ENCODE data around the gene ACTMAP. TPM values are rescaled to one million over a fixed set of nuclear protein-coding genes. Genes with fewer than 3 reads are reported as not detected.

The ACTMAP gene
- total and polyA plus RNA-seq, 2 experiments from 2014 or later, result 9.6 to 30.4 TPM

DNA sequence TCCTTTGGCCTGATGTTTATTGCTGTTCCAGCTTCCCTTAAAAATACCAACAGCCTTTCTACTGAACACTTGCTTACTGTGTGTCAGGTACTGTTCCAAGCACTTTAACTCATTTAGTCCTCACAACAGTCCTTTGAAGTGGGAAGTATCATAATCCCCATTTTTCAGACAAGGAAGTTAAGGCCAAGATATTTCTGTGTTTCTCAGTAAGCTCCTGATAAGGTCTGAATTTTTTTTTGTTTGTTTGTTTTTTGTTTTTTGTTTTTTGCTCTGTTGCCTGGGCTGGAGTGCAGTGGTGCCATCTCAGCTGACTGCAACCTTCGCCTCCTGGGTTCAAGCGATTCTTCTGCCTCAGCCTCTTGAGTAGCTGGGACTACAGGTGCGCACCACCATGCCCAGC lies 8.2 kb upstream of the ACTMAP start:
- Histone ChIP-seq H3K9me3 (ENCODE audit: low read depth) (no peaks in the 10 kb centered on the region), H3K4me1 (ENCODE audit: low read depth) (no peaks in the 10 kb centered on the region), H3K27ac (no peak overlapping the region), H3K27me3 (no peaks in the 10 kb centered on the region), H3K4me3 (no peak overlapping the region), H3K36me3 (peaks cover 45% of the 10 kb centered on the region)
- no peak for DNase-seq (ENCODE audit: low read depth in 1 of 2, low spot score in 1 of 2)
- TF ChIP-seq, protein P1, sequence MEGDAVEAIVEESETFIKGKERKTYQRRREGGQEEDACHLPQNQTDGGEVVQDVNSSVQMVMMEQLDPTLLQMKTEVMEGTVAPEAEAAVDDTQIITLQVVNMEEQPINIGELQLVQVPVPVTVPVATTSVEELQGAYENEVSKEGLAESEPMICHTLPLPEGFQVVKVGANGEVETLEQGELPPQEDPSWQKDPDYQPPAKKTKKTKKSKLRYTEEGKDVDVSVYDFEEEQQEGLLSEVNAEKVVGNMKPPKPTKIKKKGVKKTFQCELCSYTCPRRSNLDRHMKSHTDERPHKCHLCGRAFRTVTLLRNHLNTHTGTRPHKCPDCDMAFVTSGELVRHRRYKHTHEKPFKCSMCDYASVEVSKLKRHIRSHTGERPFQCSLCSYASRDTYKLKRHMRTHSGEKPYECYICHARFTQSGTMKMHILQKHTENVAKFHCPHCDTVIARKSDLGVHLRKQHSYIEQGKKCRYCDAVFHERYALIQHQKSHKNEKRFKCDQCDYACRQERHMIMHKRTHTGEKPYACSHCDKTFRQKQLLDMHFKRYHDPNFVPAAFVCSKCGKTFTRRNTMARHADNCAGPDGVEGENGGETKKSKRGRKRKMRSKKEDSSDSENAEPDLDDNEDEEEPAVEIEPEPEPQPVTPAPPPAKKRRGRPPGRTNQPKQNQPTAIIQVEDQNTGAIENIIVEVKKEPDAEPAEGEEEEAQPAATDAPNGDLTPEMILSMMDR (IDR thresholded peaks at IDR 0.05; ENCODE audit: low read depth, low read length), result no peak

DNA sequence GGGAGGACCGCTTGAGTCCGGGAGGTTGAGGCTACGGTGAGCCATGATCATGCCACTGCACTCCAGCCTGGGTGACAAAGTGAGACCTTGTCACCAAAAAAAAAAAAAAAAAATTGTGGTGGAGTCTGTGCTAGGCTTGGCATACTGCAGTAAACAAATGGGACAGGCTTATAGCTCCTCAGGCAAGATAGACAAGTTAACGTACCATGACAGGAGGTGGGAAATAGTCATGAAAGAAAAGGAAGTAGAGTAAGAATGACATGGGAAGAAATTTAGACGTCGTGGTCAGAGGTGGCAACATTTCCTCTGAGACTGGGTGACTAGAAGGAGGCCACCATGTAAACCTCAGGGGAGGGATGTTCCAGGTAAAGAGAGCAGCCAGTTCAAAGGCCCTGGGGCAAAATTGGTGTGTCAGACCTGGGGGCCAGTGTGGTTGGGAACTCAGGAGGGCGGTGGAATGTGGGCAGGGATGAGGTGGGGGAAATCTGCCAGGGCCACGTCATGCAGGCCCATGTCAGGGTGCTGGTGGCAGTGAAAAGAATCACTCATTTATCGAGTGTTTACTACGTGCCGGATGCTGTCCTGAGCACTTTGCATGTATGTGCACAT lies 6.3 kb upstream of the ACTMAP start:
- Histone ChIP-seq H3K27me3 (no peaks in the 10 kb centered on the region), H3K4me1 (ENCODE audit: low read depth) (no peaks in the 10 kb centered on the region), H3K9me3 (ENCODE audit: low read depth) (no peaks in the 10 kb centered on the region), H3K4me3 (no peak overlapping the region), H3K27ac (no peak overlapping the region), H3K36me3 (peaks cover 28% of the 10 kb centered on the region)
- TF ChIP-seq, protein P1 (IDR thresholded peaks at IDR 0.05; ENCODE audit: low read depth, low read length), result no peak
- no peak for DNase-seq (ENCODE audit: low read depth in 1 of 2, low spot score in 1 of 2)

DNA sequence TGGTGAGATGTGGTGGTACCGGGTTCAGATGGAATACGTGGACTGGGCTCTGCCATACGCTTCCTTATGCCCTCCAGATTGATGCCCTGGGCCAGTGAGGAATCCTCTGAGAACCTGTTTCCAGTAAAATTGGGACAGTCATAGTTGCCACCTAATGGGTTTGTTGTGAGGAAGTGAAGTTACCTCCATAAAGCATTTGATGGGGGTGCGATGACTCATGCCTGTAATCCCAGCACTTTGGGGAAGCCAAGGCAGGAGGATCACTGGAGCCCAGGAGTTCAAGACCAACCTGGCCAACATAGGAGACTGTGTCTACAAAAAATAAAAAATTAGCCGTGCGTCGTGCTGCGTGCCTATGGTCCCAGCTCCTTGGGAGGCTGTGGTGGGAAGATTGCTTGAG lies 5.5 kb upstream of the ACTMAP start:
- no peak overlapping the region for H3K4me3 ChIP-seq
- TF ChIP-seq, protein P1 (IDR thresholded peaks at IDR 0.05; ENCODE audit: low read depth, low read length), result no peak
- no peak overlapping the region for H3K27ac ChIP-seq
- H3K9me3 ChIP-seq (ENCODE audit: low read depth), result no peaks in the 10 kb centered on the region
- no peaks in the 10 kb centered on the region for H3K4me1 ChIP-seq (ENCODE audit: low read depth)
- no peaks in the 10 kb centered on the region for H3K27me3 ChIP-seq
- peaks cover 26% of the 10 kb centered on the region for H3K36me3 ChIP-seq
- DNase-seq (ENCODE audit: low read depth in 1 of 2, low spot score in 1 of 2), result no peak

DNA sequence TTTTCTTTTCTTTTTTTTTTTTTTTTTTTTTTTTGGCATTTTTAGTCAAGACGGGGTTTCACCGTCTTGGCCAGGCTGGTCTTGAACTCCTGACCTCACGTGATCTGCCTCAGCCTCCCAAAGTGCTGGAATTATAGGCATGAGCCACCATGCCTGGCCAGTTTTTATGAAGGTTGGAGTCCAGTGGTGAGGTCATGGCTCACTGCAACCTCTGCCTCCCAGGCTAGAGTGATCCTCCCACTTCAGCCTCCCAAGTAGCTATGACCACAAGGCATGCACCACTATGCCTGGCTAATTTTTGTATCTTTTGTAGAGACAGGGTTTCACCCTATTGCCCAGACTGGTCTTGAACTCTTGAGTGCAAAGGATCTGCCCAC lies 5.0 kb upstream of the ACTMAP start:
- DNase-seq (ENCODE audit: low read depth in 1 of 2, low spot score in 1 of 2), result no peak
- no peaks in the 10 kb centered on the region for H3K4me1 ChIP-seq (ENCODE audit: low read depth)
- H3K27ac ChIP-seq, result no peak overlapping the region
- H3K36me3 ChIP-seq, result peaks cover 21% of the 10 kb centered on the region
- no peaks in the 10 kb centered on the region for H3K9me3 ChIP-seq (ENCODE audit: low read depth)
- TF ChIP-seq, protein P1 (IDR thresholded peaks at IDR 0.05; ENCODE audit: low read depth, low read length), result no peak
- H3K4me3 ChIP-seq, result no peak overlapping the region
- H3K27me3 ChIP-seq, result no peaks in the 10 kb centered on the region

DNA sequence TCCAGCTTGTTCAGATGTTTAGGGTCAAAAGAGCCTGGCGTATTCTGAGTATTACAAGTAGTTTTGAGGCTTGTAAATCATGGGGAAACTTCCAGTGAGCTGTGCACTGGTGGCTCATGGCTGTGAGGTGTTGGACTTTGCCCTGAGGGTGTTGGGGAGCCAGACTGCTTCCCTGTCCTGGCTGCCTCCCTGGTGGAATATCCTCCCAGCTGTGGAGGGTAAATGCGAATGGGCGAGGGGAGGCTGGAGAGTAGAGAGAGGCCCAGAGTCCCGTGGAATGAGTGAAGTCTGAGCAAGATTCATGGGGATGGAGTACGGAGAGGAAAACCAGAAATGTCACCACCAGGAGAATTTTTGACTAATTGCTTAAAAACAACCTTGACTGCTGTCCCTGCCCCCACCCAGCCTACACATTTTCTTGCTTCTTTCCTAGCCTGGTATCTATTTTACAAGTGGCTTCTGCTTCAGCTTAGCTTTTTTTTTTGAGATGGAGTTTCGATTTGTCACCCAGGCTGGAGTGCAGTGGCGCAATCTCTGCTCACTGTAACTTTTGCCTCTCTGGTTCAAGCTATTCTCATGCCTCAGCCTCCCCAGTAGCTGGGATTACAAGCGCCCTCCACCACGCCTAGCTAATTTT lies 4.5 kb upstream of the ACTMAP start:
- Histone ChIP-seq H3K4me3 (no peak overlapping the region), H3K4me1 (ENCODE audit: low read depth) (peaks cover 2% of the 10 kb centered on the region), H3K27ac (peak overlapping the region; percentile 36), H3K27me3 (no peaks in the 10 kb centered on the region), H3K9me3 (ENCODE audit: low read depth) (no peaks in the 10 kb centered on the region), H3K36me3 (peaks cover 17% of the 10 kb centered on the region)
- TF ChIP-seq, protein P1 (IDR thresholded peaks at IDR 0.05; ENCODE audit: low read depth, low read length), result no peak
- DNase-seq (ENCODE audit: low read depth in 1 of 2, low spot score in 1 of 2), result peak in 1 of 2 donors; percentile 30
